Limb (tissue), 2 donors: ENCODE measurements around the gene SOD1.

Experiments used
- DNase-seq, 2 donors: peaks; one replicate each; pipeline ENCODE4 v3.0.0-alpha.2; 2016; ENCODE audit errors: extremely low spot score in 2 of 2

SOD1 gene

GRCh38 chr21:31682620-31683019, 23.1 kb downstream of the SOD1 start:
- DNase-seq = no peak

GRCh38 chr21:31683029-31683428, 23.5 kb downstream of the SOD1 start:
- no peak for DNase-seq

- DNase-seq = no peak
Observed at GRCh38 chr21:31684918-31685317, 25.4 kb downstream of the SOD1 start.

GRCh38 chr21:31686272-31686915, 26.9 kb downstream of the SOD1 start:
- no peak for DNase-seq

GRCh38 chr21:31687108-31687507, 27.6 kb downstream of the SOD1 start:
- DNase-seq = no peak

GRCh38 chr21:31688603-31689368, 29.3 kb downstream of the SOD1 start:
- no peak for DNase-seq

- no peak for DNase-seq
Observed at GRCh38 chr21:31693222-31693621, 33.7 kb downstream of the SOD1 start.

- DNase-seq = no peak
Observed at GRCh38 chr21:31696424-31696823, 36.9 kb downstream of the SOD1 start.

- DNase-seq = no peak
Observed at GRCh38 chr21:31698461-31698860, 39.0 kb downstream of the SOD1 start.

- DNase-seq = no peak
Observed at GRCh38 chr21:31700040-31700439, 40.5 kb downstream of the SOD1 start.

GRCh38 chr21:31706562-31706961, 47.1 kb downstream of the SOD1 start:
- DNase-seq = no peak

- no peak for DNase-seq
Observed at GRCh38 chr21:31707499-31707898, 48.0 kb downstream of the SOD1 start.

- no peak for DNase-seq
Observed at GRCh38 chr21:31708541-31708940, 49.0 kb downstream of the SOD1 start.

- DNase-seq = no peak
Observed at GRCh38 chr21:31710586-31710985, 51.1 kb downstream of the SOD1 start.

GRCh38 chr21:31711326-31711725, 51.8 kb downstream of the SOD1 start:
- no peak for DNase-seq

GRCh38 chr21:31711745-31712285, 52.3 kb downstream of the SOD1 start:
- DNase-seq = no peak

GRCh38 chr21:31713115-31713514, 53.6 kb downstream of the SOD1 start:
- no peak for DNase-seq

- DNase-seq = no peak
Observed at GRCh38 chr21:31713973-31714740, 54.7 kb downstream of the SOD1 start.

- no peak for DNase-seq
Observed at GRCh38 chr21:31714741-31715365, 55.4 kb downstream of the SOD1 start.

GRCh38 chr21:31716106-31716505, 56.6 kb downstream of the SOD1 start:
- no peak for DNase-seq
